CD4-positive, alpha-beta T cell (primary cell): ENCODE data around the gene SELE. TPM values are rescaled to one million over a fixed set of nuclear protein-coding genes. Genes with fewer than 3 reads are reported as not detected.

Source experiments
- ATAC-seq: fragments of 200-7000 bp; cut with Tn5 transposase; one replicate; pipeline ENCODE4 v1.10.0; 2022; ENCODE audit warnings: mild to moderate bottlenecking; ENCODE audit not compliant: poor library complexity
- CTCF ChIA-PET: fragments of 350-600 bp; sonication (Branson Sonifier 250); formaldehyde crosslinking; loops from one replicate; lab custom pipeline; 2021; ENCODE audit warnings: antibody characterized with exemption, inconsistent platforms; lab: Charles Lee
- POLR2A ChIA-PET: fragments of 350-600 bp; sonication (Branson Sonifier 250); formaldehyde crosslinking; loops from one replicate; lab custom pipeline; 2021; ENCODE audit warnings: antibody characterized with exemption, inconsistent platforms; lab: Charles Lee
- DNase-seq, 14 experiments: peaks; one replicate each; pipeline ENCODE4 v3.0.0-alpha.2; 2013 to 2020; ENCODE audit warnings: mixed read lengths in 2 of 14
- H3K27ac ChIP-seq, 2 donors: one replicate each; pipeline versions ENCODE4 v1.5.1 to v1.7.0; 2013; ENCODE audit warnings: low read length in 2 of 2, low read depth in 1 of 2, mild to moderate bottlenecking in 1 of 2
- H3K27me3 ChIP-seq, 2 experiments: 1 replicate in 1 of 2; 2 replicates in 1 of 2; pipeline versions ENCODE4 v1.6.1 to v1.7.0; 2013; ENCODE audit warnings: low read length in 2 of 2, control low read depth in 1 of 2, mild to moderate bottlenecking in 1 of 2, moderate library complexity in 1 of 2; ENCODE audit not compliant: insufficient read depth in 2 of 2, control insufficient read depth in 1 of 2
- H3K36me3 ChIP-seq: one replicate; pipeline ENCODE4 v1.6.1; 2013; ENCODE audit warnings: low read length, control low read depth; ENCODE audit not compliant: insufficient read depth
- H3K4me1 ChIP-seq: one replicate; pipeline ENCODE4 v1.6.1; 2013; ENCODE audit warnings: low read length, control low read depth; ENCODE audit not compliant: insufficient read depth
- H3K4me3 ChIP-seq: one replicate; pipeline ENCODE4 v1.5.1; 2013; ENCODE audit warnings: mild to moderate bottlenecking, low read length, moderate library complexity
- H3K9me3 ChIP-seq, 2 experiments: 1 replicate in 1 of 2; 2 replicates in 1 of 2; pipeline versions ENCODE4 v1.6.1 to v1.7.0; 2013; ENCODE audit warnings: low read length in 2 of 2, mild to moderate bottlenecking in 2 of 2, control low read depth in 1 of 2, moderate library complexity in 1 of 2; ENCODE audit not compliant: control insufficient read depth in 1 of 2, insufficient read depth in 1 of 2
- H3K27ac Mint-ChIP-seq: one replicate; pipeline ENCODE4 v1.8.0; 2020; ENCODE audit warnings: mixed read lengths
- H3K27me3 Mint-ChIP-seq: one replicate; pipeline ENCODE4 v1.8.0; 2021; ENCODE audit warnings: mixed read lengths
- H3K36me3 Mint-ChIP-seq: one replicate; pipeline ENCODE4 v1.8.0; 2021; ENCODE audit warnings: low read depth, mixed read lengths
- H3K4me1 Mint-ChIP-seq: one replicate; pipeline ENCODE4 v1.8.0; 2021; ENCODE audit warnings: low read depth, mixed read lengths
- H3K4me3 Mint-ChIP-seq: one replicate; pipeline ENCODE4 v1.8.0; 2020; ENCODE audit warnings: mild to moderate bottlenecking, mixed read lengths
- H3K9me3 Mint-ChIP-seq: one replicate; pipeline ENCODE4 v1.8.0; 2020; ENCODE audit warnings: mixed read lengths
- intact Hi-C, 2 experiments: fragments of 100-400 bp; cut with DNase I in 1 of 2; cut with micrococcal nuclease in 1 of 2; formaldehyde crosslinking; loops; one replicate each; pipeline versions ENCODE4 v1.15.1 to v1.9.0; 2023 to 2025; cut with DNase I, micrococcal nuclease
- total RNA-seq, 174 experiments: library from RNA in 2 of 174; stranded (reverse) in 2 of 174; gene quantifications; one replicate each; pipeline ENCODE4 v1.2.3 and lab custom pipeline; 2021 to 2026
- TF ChIP-seq, protein P1 (sequence below): fragments of 200-600 bp; IDR thresholded peaks from one replicate; pipeline ENCODE4 v1.8.0; 2022; ENCODE audit warnings: antibody characterized with exemption, mild to moderate bottlenecking

Gene SELE
- total RNA-seq, 2 experiments from 2014 or later, result not detected

DNA sequence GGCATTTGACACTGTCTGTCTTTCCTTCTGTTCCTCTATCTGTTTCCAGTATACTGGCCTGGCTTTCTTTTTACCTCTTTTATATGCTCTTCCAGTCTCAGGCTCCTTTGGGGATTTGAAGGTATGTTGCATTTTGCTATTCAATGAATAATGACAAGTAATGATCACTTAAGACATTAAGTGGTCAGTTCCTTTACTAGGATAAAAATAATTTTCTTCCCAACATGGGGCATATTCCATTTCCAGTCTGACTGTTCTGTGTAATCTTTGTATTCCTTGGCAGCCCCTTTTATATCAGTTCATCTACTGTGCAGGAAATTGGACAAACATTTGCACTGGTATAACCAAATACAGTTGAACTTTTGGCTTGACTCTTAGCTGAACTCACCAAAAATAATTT lies 45.3 kb upstream of the SELE start:
- CTCF ChIA-PET, result no interaction called here
- no peak overlapping the region for H3K4me3 Mint-ChIP-seq
- H3K27me3 Mint-ChIP-seq, result peaks cover 14% of the 10 kb centered on the region
- Histone ChIP-seq H3K4me1 (no peaks in the 10 kb centered on the region), H3K27me3 (peaks cover 2 to 15% of the 10 kb centered on the region in 2 experiments), H3K4me3 (no peak overlapping the region), H3K36me3 (no peaks in the 10 kb centered on the region), H3K27ac (no peak overlapping the region), H3K9me3 (no peaks in the 10 kb centered on the region)
- no peak overlapping the region for H3K27ac Mint-ChIP-seq
- no peak for DNase-seq
- POLR2A ChIA-PET, result no interaction called here
- intact Hi-C loops, result loop anchor here in 1 of 2 experiments (5.0 kb wide), 1 partner anchor 57 kb away; no protein-coding TSS in a partner anchor
- H3K4me1 Mint-ChIP-seq, result no peaks in the 10 kb centered on the region
- no peaks in the 10 kb centered on the region for H3K36me3 Mint-ChIP-seq
- TF ChIP-seq, protein P1, sequence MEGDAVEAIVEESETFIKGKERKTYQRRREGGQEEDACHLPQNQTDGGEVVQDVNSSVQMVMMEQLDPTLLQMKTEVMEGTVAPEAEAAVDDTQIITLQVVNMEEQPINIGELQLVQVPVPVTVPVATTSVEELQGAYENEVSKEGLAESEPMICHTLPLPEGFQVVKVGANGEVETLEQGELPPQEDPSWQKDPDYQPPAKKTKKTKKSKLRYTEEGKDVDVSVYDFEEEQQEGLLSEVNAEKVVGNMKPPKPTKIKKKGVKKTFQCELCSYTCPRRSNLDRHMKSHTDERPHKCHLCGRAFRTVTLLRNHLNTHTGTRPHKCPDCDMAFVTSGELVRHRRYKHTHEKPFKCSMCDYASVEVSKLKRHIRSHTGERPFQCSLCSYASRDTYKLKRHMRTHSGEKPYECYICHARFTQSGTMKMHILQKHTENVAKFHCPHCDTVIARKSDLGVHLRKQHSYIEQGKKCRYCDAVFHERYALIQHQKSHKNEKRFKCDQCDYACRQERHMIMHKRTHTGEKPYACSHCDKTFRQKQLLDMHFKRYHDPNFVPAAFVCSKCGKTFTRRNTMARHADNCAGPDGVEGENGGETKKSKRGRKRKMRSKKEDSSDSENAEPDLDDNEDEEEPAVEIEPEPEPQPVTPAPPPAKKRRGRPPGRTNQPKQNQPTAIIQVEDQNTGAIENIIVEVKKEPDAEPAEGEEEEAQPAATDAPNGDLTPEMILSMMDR, result no peak
- no peaks in the 10 kb centered on the region for H3K9me3 Mint-ChIP-seq
- ATAC-seq, result no peak

DNA sequence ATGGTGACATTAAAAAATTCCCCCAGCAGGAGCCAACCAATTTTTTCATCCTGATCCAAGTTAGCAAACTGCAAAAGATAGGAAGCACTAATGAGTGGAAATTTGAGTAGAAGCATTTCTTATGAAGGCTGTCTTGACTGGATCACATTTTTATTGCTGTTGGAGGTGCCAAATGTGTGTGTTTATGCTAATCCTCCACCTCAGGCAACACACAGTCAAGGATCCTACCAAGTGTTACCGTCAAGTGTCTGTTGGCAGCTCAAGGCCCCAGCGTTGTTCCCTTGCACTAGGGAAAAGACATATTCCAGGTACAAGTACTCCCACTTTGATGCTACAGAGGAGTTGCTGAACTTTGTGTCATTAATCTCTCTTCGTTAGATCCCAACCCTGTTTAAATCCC lies 42.6 kb upstream of the SELE start:
- no peaks in the 10 kb centered on the region for H3K4me1 ChIP-seq
- POLR2A ChIA-PET, result interaction anchor here (0.7 kb wide), 1 partner anchor 10 kb away, joined by 3 read pairs; no protein-coding TSS in a partner anchor
- H3K36me3 ChIP-seq, result no peaks in the 10 kb centered on the region
- TF ChIP-seq, protein P1, result no peak
- Mint-ChIP-seq H3K4me1 (no peaks in the 10 kb centered on the region), H3K27ac (no peak overlapping the region), H3K27me3 (no peaks in the 10 kb centered on the region), H3K4me3 (no peak overlapping the region), H3K9me3 (no peaks in the 10 kb centered on the region), H3K36me3 (no peaks in the 10 kb centered on the region)
- DNase-seq (no peak), ATAC-seq (no peak)
- CTCF ChIA-PET, result no interaction called here
- peaks cover 0 to 1% of the 10 kb centered on the region in 2 experiments for H3K27me3 ChIP-seq
- H3K9me3 ChIP-seq, result no peaks in the 10 kb centered on the region
- H3K27ac ChIP-seq, result no peak overlapping the region
- intact Hi-C loops, result loop anchor here in 1 of 2 experiments (5.0 kb wide), 1 partner anchor 54 kb away; no protein-coding TSS in a partner anchor
- no peak overlapping the region for H3K4me3 ChIP-seq

DNA sequence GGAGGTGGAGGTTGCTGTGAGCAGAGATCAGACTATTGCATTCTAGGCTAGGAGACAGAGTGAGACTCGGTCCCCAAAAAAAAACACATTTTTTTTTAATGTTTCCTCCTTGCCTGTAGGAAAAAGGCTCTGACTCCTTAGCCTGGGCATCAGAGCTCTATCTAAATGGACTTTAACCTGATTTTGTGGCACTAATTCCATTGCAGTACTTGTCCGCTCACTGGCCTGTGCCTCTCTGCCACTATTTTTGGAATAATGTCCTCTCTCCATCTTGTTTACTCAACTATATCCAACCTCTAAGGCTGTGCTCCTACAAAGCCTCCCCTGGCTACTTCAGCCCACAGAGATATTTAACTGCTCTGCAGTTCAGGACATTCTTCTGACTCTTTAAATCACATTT lies 34.3 kb upstream of the SELE start:
- Mint-ChIP-seq H3K4me1 (no peaks in the 10 kb centered on the region), H3K36me3 (no peaks in the 10 kb centered on the region), H3K27me3 (no peaks in the 10 kb centered on the region), H3K27ac (no peak overlapping the region), H3K4me3 (no peak overlapping the region), H3K9me3 (no peaks in the 10 kb centered on the region)
- ChIA-PET POLR2A (no interaction called here), CTCF (no interaction called here)
- no peak overlapping the region for H3K4me3 ChIP-seq
- H3K36me3 ChIP-seq, result no peaks in the 10 kb centered on the region
- no peak for DNase-seq
- H3K4me1 ChIP-seq, result no peaks in the 10 kb centered on the region
- ATAC-seq, result no peak
- H3K27ac ChIP-seq, result no peak overlapping the region
- TF ChIP-seq, protein P1, result no peak
- intact Hi-C loops, result no loop called here
- no peaks in the 10 kb centered on the region for H3K9me3 ChIP-seq
- H3K27me3 ChIP-seq, result no peaks in the 10 kb centered on the region
